ENCODE results near the gene UGT1A8.

The UGT1A8 gene

GRCh38 chr2:233817995-233818638 is 200.7 kb downstream of the UGT1A8 start:
- Histone ChIP-seq H3K9me3 (ENCODE audit: insufficient read depth, low read depth, low read length) (no peaks in the 10 kb centered on the region), H3K4me2 (ENCODE audit: low read depth, low read length, poor library complexity, severe bottlenecking) (no peak overlapping the region), H3K9me2 (replicated peaks; ENCODE audit: low read depth, low read length) (no peaks in the 10 kb centered on the region), H3K9ac (ENCODE audit: low read depth, low read length, poor library complexity, severe bottlenecking) (no peak overlapping the region), H3K79me2 (ENCODE audit: insufficient read depth, low read length) (no peaks in the 10 kb centered on the region), H2AFZ (ENCODE audit: low read length) (no peak overlapping the region), H3F3A (ENCODE audit: low read depth) (no peaks in the 10 kb centered on the region), H3K36me3 (ENCODE audit: insufficient read depth, low read length) (no peaks in the 10 kb centered on the region), H4K20me1 (ENCODE audit: insufficient read depth, low read length, poor library complexity, severe bottlenecking) (no peaks in the 10 kb centered on the region), H3K4me3 (ENCODE audit: low read length, poor library complexity, severe bottlenecking) (no peak overlapping the region), H3K27me3 (ENCODE audit: insufficient read depth, low read length, poor library complexity, severe bottlenecking) (no peaks in the 10 kb centered on the region), H3K4me1 (ENCODE audit: insufficient read depth, low read length, poor library complexity, severe bottlenecking) (no peaks in the 10 kb centered on the region)
- no peak for TF ChIP-seq CTCF (conservative IDR thresholded peaks at IDR 0.05; ENCODE audit: low read length)
- no peak for TF ChIP-seq EZH2phosphoT487 (IDR thresholded peaks at IDR 0.05; ENCODE audit: borderline replicate concordance)

- no peaks in the 10 kb centered on the region for H3K79me2 ChIP-seq (ENCODE audit: insufficient read depth, low read length)
- no peaks in the 10 kb centered on the region for H4K20me1 ChIP-seq (ENCODE audit: insufficient read depth, low read length, poor library complexity, severe bottlenecking)
- H3K36me3 ChIP-seq (ENCODE audit: insufficient read depth, low read length), result no peaks in the 10 kb centered on the region
- H3K4me2 ChIP-seq (ENCODE audit: low read depth, low read length, poor library complexity, severe bottlenecking), result no peak overlapping the region
- H3K9me2 ChIP-seq (replicated peaks; ENCODE audit: low read depth, low read length), result no peaks in the 10 kb centered on the region
- no peaks in the 10 kb centered on the region for H3F3A ChIP-seq (ENCODE audit: low read depth)
- no peaks in the 10 kb centered on the region for H3K4me1 ChIP-seq (ENCODE audit: insufficient read depth, low read length, poor library complexity, severe bottlenecking)
- H3K4me3 ChIP-seq (ENCODE audit: low read length, poor library complexity, severe bottlenecking), result no peak overlapping the region
- H2AFZ ChIP-seq (ENCODE audit: low read length), result no peak overlapping the region
- TF ChIP-seq EZH2phosphoT487 (IDR thresholded peaks at IDR 0.05; ENCODE audit: borderline replicate concordance), result no peak
- no peak for TF ChIP-seq CTCF (conservative IDR thresholded peaks at IDR 0.05; ENCODE audit: low read length)
- H3K27me3 ChIP-seq (ENCODE audit: insufficient read depth, low read length, poor library complexity, severe bottlenecking), result no peaks in the 10 kb centered on the region
- H3K9me3 ChIP-seq (ENCODE audit: insufficient read depth, low read depth, low read length), result no peaks in the 10 kb centered on the region
- no peak overlapping the region for H3K9ac ChIP-seq (ENCODE audit: low read depth, low read length, poor library complexity, severe bottlenecking)
These were observed 201.5 kb downstream of the UGT1A8 start for GRCh38 chr2:233818639-233819621.

GRCh38 chr2:233819884-233820773 is 202.7 kb downstream of the UGT1A8 start:
- no peak overlapping the region for H2AFZ ChIP-seq (ENCODE audit: low read length)
- no peak overlapping the region for H3K4me3 ChIP-seq (ENCODE audit: low read length, poor library complexity, severe bottlenecking)
- H3F3A ChIP-seq (ENCODE audit: low read depth), result no peaks in the 10 kb centered on the region
- TF ChIP-seq CTCF (conservative IDR thresholded peaks at IDR 0.05; ENCODE audit: low read length), result no peak
- TF ChIP-seq EZH2phosphoT487 (IDR thresholded peaks at IDR 0.05; ENCODE audit: borderline replicate concordance), result no peak
- H4K20me1 ChIP-seq (ENCODE audit: insufficient read depth, low read length, poor library complexity, severe bottlenecking), result no peaks in the 10 kb centered on the region
- no peaks in the 10 kb centered on the region for H3K9me2 ChIP-seq (replicated peaks; ENCODE audit: low read depth, low read length)
- H3K4me2 ChIP-seq (ENCODE audit: low read depth, low read length, poor library complexity, severe bottlenecking), result no peak overlapping the region
- H3K79me2 ChIP-seq (ENCODE audit: insufficient read depth, low read length), result no peaks in the 10 kb centered on the region
- no peaks in the 10 kb centered on the region for H3K36me3 ChIP-seq (ENCODE audit: insufficient read depth, low read length)
- no peaks in the 10 kb centered on the region for H3K27me3 ChIP-seq (ENCODE audit: insufficient read depth, low read length, poor library complexity, severe bottlenecking)
- no peaks in the 10 kb centered on the region for H3K9me3 ChIP-seq (ENCODE audit: insufficient read depth, low read depth, low read length)
- no peak overlapping the region for H3K9ac ChIP-seq (ENCODE audit: low read depth, low read length, poor library complexity, severe bottlenecking)
- H3K4me1 ChIP-seq (ENCODE audit: insufficient read depth, low read length, poor library complexity, severe bottlenecking), result no peaks in the 10 kb centered on the region
